ENCODE measurements around the gene CRYGS. TPM values are rescaled to one million over a fixed set of nuclear protein-coding genes. Genes with fewer than 3 reads are reported as not detected.
"Not testable (repeated sequence)": the region's sequence is repeated elsewhere in the genome, so short reads cannot be mapped to it uniquely, and the experiment has no call there.

CRYGS gene
- total and polyA plus RNA-seq, 3 experiments from 2014 or later = 2.7 to 3.0 TPM; not detected in 1

DNA sequence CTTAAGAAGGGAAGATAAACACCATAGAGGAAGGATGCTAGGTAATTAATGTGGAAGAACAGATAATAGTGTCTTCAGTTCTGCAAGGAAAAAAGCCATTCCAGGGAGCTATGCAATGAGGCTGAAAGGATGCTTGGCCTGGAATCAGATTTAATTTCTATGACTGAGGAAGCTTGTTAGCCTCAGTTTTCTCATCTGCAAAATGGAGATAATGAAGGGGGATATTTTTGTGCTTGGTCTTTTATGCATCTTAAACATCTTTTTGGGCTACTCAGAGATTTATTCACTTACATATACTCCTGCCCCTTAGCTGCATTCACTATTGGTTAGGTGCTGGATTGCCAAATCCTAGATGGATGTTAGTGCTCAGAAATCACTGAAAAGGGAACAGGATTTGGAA, 43.0 kb upstream of the CRYGS start:
- H3K27me3 ChIP-seq (ENCODE audit: insufficient read depth, low read length, poor library complexity, severe bottlenecking) = no peaks in the 10 kb centered on the region
- ChIA-PET CTCF (interaction anchor here (2.5 to 3.4 kb wide), 2 partner anchors 28 to 30 kb away, joined by 9 to 11 read pairs; no protein-coding TSS in a partner anchor), POLR2A (no interaction called here)
- no peak overlapping the region for H3K27ac ChIP-seq (ENCODE audit: low read depth, low read length)
- no peak overlapping the region for H3K27ac Mint-ChIP-seq
- H3K4me3 Mint-ChIP-seq = no peak overlapping the region
- no peak for DNase-seq
- H3K9me3 Mint-ChIP-seq = no peaks in the 10 kb centered on the region
- no peak overlapping the region for H3K4me3 ChIP-seq (ENCODE audit: low read length)
- no peaks in the 10 kb centered on the region for H3K4me1 ChIP-seq (ENCODE audit: insufficient read depth, low read length)
- no peaks in the 10 kb centered on the region for H3K27me3 Mint-ChIP-seq
- peaks cover 0 to 40% (median 20%) of the 10 kb centered on the region in 3 donors for H3K36me3 Mint-ChIP-seq
- H3K4me1 Mint-ChIP-seq = peaks cover 7 to 18% (median 9%) of the 10 kb centered on the region in 3 donors
- H3K36me3 ChIP-seq (ENCODE audit: insufficient read depth, low read length) = peaks cover 35% of the 10 kb centered on the region
- H3K9me3 ChIP-seq (ENCODE audit: low read length) = no peaks in the 10 kb centered on the region

GRCh38 chr3:186586245-186586644, 42.1 kb upstream of the CRYGS start:
- H3K36me3 ChIP-seq (ENCODE audit: insufficient read depth, low read length) = peaks cover 44% of the 10 kb centered on the region
- H3K4me3 ChIP-seq (ENCODE audit: low read length); POLR2A ChIA-PET; H3K9me3 Mint-ChIP-seq; H3K27me3 Mint-ChIP-seq; H3K27ac Mint-ChIP-seq; DNase-seq; H3K27me3 ChIP-seq (ENCODE audit: insufficient read depth, low read length, poor library complexity, severe bottlenecking); H3K9me3 ChIP-seq (ENCODE audit: low read length); H3K4me3 Mint-ChIP-seq; H3K4me1 ChIP-seq (ENCODE audit: insufficient read depth, low read length); H3K27ac ChIP-seq (ENCODE audit: low read depth, low read length): not testable (repeated sequence)
- CTCF ChIA-PET = interaction anchor here (2.5 to 3.4 kb wide), 2 partner anchors 28 to 31 kb away, joined by 9 to 11 read pairs; no protein-coding TSS in a partner anchor
- Mint-ChIP-seq H3K36me3 (peaks cover 0 to 50% (median 27%) of the 10 kb centered on the region in 3 donors), H3K4me1 (peaks cover 7 to 18% (median 9%) of the 10 kb centered on the region in 3 donors)

GRCh38 chr3:186583831-186584230, 39.7 kb upstream of the CRYGS start:
- H3K27ac Mint-ChIP-seq = no peak overlapping the region
- Histone ChIP-seq H3K27ac (ENCODE audit: low read depth, low read length) (no peak overlapping the region), H3K36me3 (ENCODE audit: insufficient read depth, low read length) (peaks cover 48% of the 10 kb centered on the region), H3K4me1 (ENCODE audit: insufficient read depth, low read length) (no peaks in the 10 kb centered on the region), H3K4me3 (ENCODE audit: low read length) (no peak overlapping the region), H3K9me3 (ENCODE audit: low read length) (no peaks in the 10 kb centered on the region), H3K27me3 (ENCODE audit: insufficient read depth, low read length, poor library complexity, severe bottlenecking) (no peaks in the 10 kb centered on the region)
- no peaks in the 10 kb centered on the region for H3K27me3 Mint-ChIP-seq
- no peaks in the 10 kb centered on the region for H3K9me3 Mint-ChIP-seq
- no peak overlapping the region for H3K4me3 Mint-ChIP-seq
- POLR2A ChIA-PET = interaction anchor here (0.7 kb wide), 1 partner anchor 14 kb away, joined by 3 read pairs; no protein-coding TSS in a partner anchor
- H3K36me3 Mint-ChIP-seq = peaks cover 0 to 70% (median 34%) of the 10 kb centered on the region in 3 donors
- DNase-seq = no peak
- CTCF ChIA-PET = interaction anchor here (2.7 to 3.4 kb wide), 2 partner anchors 31 to 33 kb away, joined by 11 read pairs; no protein-coding TSS in a partner anchor
- H3K4me1 Mint-ChIP-seq = peaks cover 0 to 10% (median 2%) of the 10 kb centered on the region in 3 donors

- ChIA-PET POLR2A (no interaction called here), CTCF (interaction anchor here (1.0 to 2.7 kb wide), 2 partner anchors 12 to 32 kb away, joined by 3 to 11 read pairs; partner anchors contain the start of gene DNAJB11)
- Histone ChIP-seq H3K27me3 (ENCODE audit: insufficient read depth, low read length, poor library complexity, severe bottlenecking) (no peaks in the 10 kb centered on the region), H3K4me1 (ENCODE audit: insufficient read depth, low read length) (no peaks in the 10 kb centered on the region), H3K4me3 (ENCODE audit: low read length) (no peak overlapping the region), H3K27ac (ENCODE audit: low read depth, low read length) (no peak overlapping the region), H3K36me3 (ENCODE audit: insufficient read depth, low read length) (peaks cover 50% of the 10 kb centered on the region), H3K9me3 (ENCODE audit: low read length) (no peaks in the 10 kb centered on the region)
- Mint-ChIP-seq H3K4me1 (peaks cover 0 to 13% (median 9%) of the 10 kb centered on the region in 3 donors), H3K27ac (no peak overlapping the region), H3K27me3 (no peaks in the 10 kb centered on the region), H3K4me3 (no peak overlapping the region), H3K9me3 (no peaks in the 10 kb centered on the region), H3K36me3 (peaks cover 0 to 82% (median 36%) of the 10 kb centered on the region in 3 donors)
- no peak for DNase-seq
Observed at GRCh38 chr3:186582541-186582940, 38.4 kb upstream of the CRYGS start.

- H3K4me3 ChIP-seq (ENCODE audit: low read length) = no peak overlapping the region
- H3K27me3 ChIP-seq (ENCODE audit: insufficient read depth, low read length, poor library complexity, severe bottlenecking) = no peaks in the 10 kb centered on the region
- H3K9me3 Mint-ChIP-seq = no peaks in the 10 kb centered on the region
- H3K36me3 ChIP-seq (ENCODE audit: insufficient read depth, low read length) = peaks cover 60% of the 10 kb centered on the region
- H3K36me3 Mint-ChIP-seq = peaks cover 0 to 94% (median 37%) of the 10 kb centered on the region in 3 donors
- no peak overlapping the region for H3K4me3 Mint-ChIP-seq
- no peaks in the 10 kb centered on the region for H3K27me3 Mint-ChIP-seq
- no peak for DNase-seq
- H3K9me3 ChIP-seq (ENCODE audit: low read length) = no peaks in the 10 kb centered on the region
- peaks cover 2 to 20% (median 14%) of the 10 kb centered on the region in 3 donors for H3K4me1 Mint-ChIP-seq
- POLR2A ChIA-PET = no interaction called here
- H3K4me1 ChIP-seq (ENCODE audit: insufficient read depth, low read length) = no peaks in the 10 kb centered on the region
- peak overlapping the region in 1 of 8 donors; percentile 66 for H3K27ac Mint-ChIP-seq
- H3K27ac ChIP-seq (ENCODE audit: low read depth, low read length) = no peak overlapping the region
- CTCF ChIA-PET = interaction anchor here (1.1 to 1.2 kb wide), 2 partner anchors 34 to 36 kb away, joined by 3 to 4 read pairs; no protein-coding TSS in a partner anchor
Observed at GRCh38 chr3:186580785-186581184, 36.6 kb upstream of the CRYGS start.

GRCh38 chr3:186577521-186577920, 33.3 kb upstream of the CRYGS start:
- H3K4me1 ChIP-seq (ENCODE audit: insufficient read depth, low read length) = no peaks in the 10 kb centered on the region
- Mint-ChIP-seq H3K27me3 (no peaks in the 10 kb centered on the region), H3K36me3 (peaks cover 0 to 93% (median 28%) of the 10 kb centered on the region in 3 donors), H3K4me3 (no peak overlapping the region), H3K9me3 (no peaks in the 10 kb centered on the region), H3K4me1 (peaks cover 15 to 46% (median 37%) of the 10 kb centered on the region in 3 donors), H3K27ac (no peak overlapping the region)
- H3K27me3 ChIP-seq (ENCODE audit: insufficient read depth, low read length, poor library complexity, severe bottlenecking) = no peaks in the 10 kb centered on the region
- peaks cover 52% of the 10 kb centered on the region for H3K36me3 ChIP-seq (ENCODE audit: insufficient read depth, low read length)
- POLR2A ChIA-PET = no interaction called here
- no peak for DNase-seq
- CTCF ChIA-PET = no interaction called here
- no peak overlapping the region for H3K4me3 ChIP-seq (ENCODE audit: low read length)
- H3K27ac ChIP-seq (ENCODE audit: low read depth, low read length) = no peak overlapping the region
- H3K9me3 ChIP-seq (ENCODE audit: low read length) = no peaks in the 10 kb centered on the region

GRCh38 chr3:186571644-186572013, 27.4 kb upstream of the CRYGS start:
- no peaks in the 10 kb centered on the region for H3K27me3 ChIP-seq (ENCODE audit: insufficient read depth, low read length, poor library complexity, severe bottlenecking)
- Mint-ChIP-seq H3K4me1 (peaks cover 50 to 76% (median 67%) of the 10 kb centered on the region in 3 donors), H3K27ac (peak overlapping the region; percentile 76 to 98 (median 96)), H3K4me3 (peak overlapping the region; percentile 86 to 99 (median 89)), H3K9me3 (no peaks in the 10 kb centered on the region), H3K36me3 (peaks cover 0 to 63% (median 11%) of the 10 kb centered on the region in 3 donors), H3K27me3 (no peaks in the 10 kb centered on the region)
- peaks cover 28% of the 10 kb centered on the region for H3K4me1 ChIP-seq (ENCODE audit: insufficient read depth, low read length)
- CTCF ChIA-PET = interaction anchor here (1.1 to 1.6 kb wide), 3 partner anchors 31 to 250 kb away, joined by 5 to 7 read pairs (median 5); no protein-coding TSS in a partner anchor
- H3K9me3 ChIP-seq (ENCODE audit: low read length) = no peaks in the 10 kb centered on the region
- H3K27ac ChIP-seq (ENCODE audit: low read depth, low read length) = peak overlapping the region; percentile 98
- H3K36me3 ChIP-seq (ENCODE audit: insufficient read depth, low read length) = peaks cover 31% of the 10 kb centered on the region
- no peak for DNase-seq
- POLR2A ChIA-PET = interaction anchor here (4.3 kb wide), 1 partner anchor 212 kb away, joined by 35 read pairs; the partner anchor contains the start of gene EIF4A2
- peak overlapping the region; percentile 75 for H3K4me3 ChIP-seq (ENCODE audit: low read length)

- peak overlapping the region; percentile 98 for H3K27ac ChIP-seq (ENCODE audit: low read depth, low read length)
- H3K36me3 ChIP-seq (ENCODE audit: insufficient read depth, low read length) = peaks cover 30% of the 10 kb centered on the region
- no peaks in the 10 kb centered on the region for H3K27me3 Mint-ChIP-seq
- H3K4me1 Mint-ChIP-seq = peaks cover 53 to 77% (median 72%) of the 10 kb centered on the region in 3 donors
- H3K9me3 Mint-ChIP-seq = no peaks in the 10 kb centered on the region
- H3K27me3 ChIP-seq (ENCODE audit: insufficient read depth, low read length, poor library complexity, severe bottlenecking) = no peaks in the 10 kb centered on the region
- H3K4me3 ChIP-seq (ENCODE audit: low read length) = peak overlapping the region; percentile 75
- peaks cover 33% of the 10 kb centered on the region for H3K4me1 ChIP-seq (ENCODE audit: insufficient read depth, low read length)
- H3K4me3 Mint-ChIP-seq = peak overlapping the region; percentile 86 to 99 (median 89)
- peaks cover 0 to 60% (median 11%) of the 10 kb centered on the region in 3 donors for H3K36me3 Mint-ChIP-seq
- ChIA-PET CTCF (interaction anchor here (1.1 to 1.6 kb wide), 8 partner anchors 11 to 633 kb away, joined by 3 to 9 read pairs (median 5); partner anchors contain the start of genes RPL39L and TRA2B), POLR2A (interaction anchor here (1.0 to 4.3 kb wide), 4 partner anchors 43 to 633 kb away, joined by 4 to 35 read pairs (median 12); partner anchors contain the start of genes EIF4A2 and TRA2B)
- peak overlapping the region; percentile 93 to 99 (median 98) for H3K27ac Mint-ChIP-seq
- DNase-seq = no peak
- H3K9me3 ChIP-seq (ENCODE audit: low read length) = no peaks in the 10 kb centered on the region
Observed at GRCh38 chr3:186570941-186571643, 26.9 kb upstream of the CRYGS start.
